ENCODE results near the gene NYAP1.
"Not testable (repeated sequence)": the region's sequence is repeated elsewhere in the genome, so short reads cannot be mapped to it uniquely, and the experiment has no call there.

The NYAP1 gene

DNA sequence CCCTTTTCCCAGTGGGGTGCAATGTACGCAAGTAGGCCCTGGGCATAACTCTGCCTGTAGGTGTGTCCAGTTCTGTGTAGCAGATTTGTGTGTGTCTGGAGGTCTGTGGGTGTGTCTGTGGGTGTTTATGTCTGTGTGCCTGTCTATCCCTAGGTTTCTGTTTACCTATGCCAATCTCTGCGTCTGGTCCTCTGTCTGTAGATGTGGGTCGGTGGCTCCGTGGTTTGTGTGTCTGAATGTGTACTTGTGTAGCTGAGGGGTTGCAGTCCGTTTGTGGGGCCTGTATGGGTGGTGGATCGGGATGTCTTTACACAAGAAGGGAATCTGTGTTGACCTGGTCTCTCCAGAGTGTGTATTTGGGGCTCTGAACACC, 932 bp downstream of the NYAP1 start:
- no peak for DNase-seq

- no peak for DNase-seq
These were observed 1.7 kb downstream of the NYAP1 start for GRCh38 chr7:100485471-100485876.

- no peak for DNase-seq
These were observed 2.4 kb downstream of the NYAP1 start for GRCh38 chr7:100486111-100486636.

- no peak for DNase-seq
These were observed 3.2 kb downstream of the NYAP1 start for GRCh38 chr7:100486753-100487446.

- DNase-seq, result no peak
These were observed 4.8 kb downstream of the NYAP1 start for GRCh38 chr7:100488333-100489095.

GRCh38 chr7:100489121-100489520, 5.4 kb downstream of the NYAP1 start:
- DNase-seq, result no peak

GRCh38 chr7:100489824-100490223, 6.1 kb downstream of the NYAP1 start:
- peak; percentile 21 for DNase-seq

DNA sequence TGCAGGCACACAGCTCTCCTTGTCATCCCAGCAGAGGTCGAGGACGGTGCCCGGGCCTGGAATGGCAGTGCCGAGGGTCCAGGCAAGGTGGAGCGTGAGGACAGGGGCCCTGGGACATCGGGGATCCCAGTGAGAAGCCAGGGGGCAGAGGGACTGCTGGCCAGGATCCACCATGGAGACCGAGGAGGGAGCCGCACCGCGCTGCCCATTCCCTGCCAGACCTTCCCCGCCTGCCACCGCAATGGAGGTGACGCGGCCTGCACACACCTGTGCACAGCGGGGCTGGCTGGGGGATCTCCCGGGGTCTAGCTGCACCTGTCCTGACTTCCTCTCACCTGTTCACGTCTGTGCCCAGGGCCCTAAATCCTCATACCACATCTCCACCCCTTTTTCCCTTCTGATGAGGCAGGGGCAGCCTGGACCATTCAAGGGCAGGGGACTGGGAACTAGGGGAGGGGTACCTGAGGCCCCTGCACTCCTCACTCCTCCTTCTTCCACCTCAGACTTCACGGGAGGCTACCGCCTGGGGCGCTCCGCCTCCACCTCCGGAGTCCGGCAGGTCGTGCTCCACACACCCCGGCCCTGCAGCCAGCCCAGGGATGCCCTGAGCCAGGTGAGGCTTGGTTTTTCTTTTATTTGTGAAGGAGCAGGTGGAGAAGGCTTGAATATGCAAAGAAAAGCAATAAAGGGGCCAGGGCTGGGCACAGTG, 6.9 kb downstream of the NYAP1 start:
- DNase-seq, result no peak

DNA sequence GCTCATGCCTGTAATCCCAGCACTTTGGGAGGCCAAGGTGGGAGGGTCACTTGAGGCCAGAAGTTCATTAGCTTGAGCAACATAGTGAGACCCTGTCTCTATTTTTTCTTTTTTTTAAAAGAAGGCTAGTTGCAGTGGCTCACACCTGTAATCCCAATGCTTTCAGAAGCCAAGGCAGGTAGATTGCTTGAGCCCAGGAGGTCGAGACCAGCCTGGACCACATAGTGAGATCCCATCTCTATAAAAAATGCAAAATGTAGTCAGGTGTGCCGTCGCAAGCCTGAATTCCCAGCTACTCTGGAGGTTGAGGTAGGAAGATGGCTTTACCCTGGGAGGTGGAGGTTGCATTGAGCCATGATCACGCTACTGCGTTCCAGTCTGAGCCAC, 7.5 kb downstream of the NYAP1 start:
- no peak for DNase-seq

GRCh38 chr7:100492738-100493475, 9.2 kb downstream of the NYAP1 start:
- no peak for DNase-seq

- DNase-seq, result no peak
These were observed 9.9 kb downstream of the NYAP1 start for GRCh38 chr7:100493476-100494264.

- no peak for DNase-seq
These were observed 12.8 kb downstream of the NYAP1 start for GRCh38 chr7:100496509-100496908.

GRCh38 chr7:100500743-100501142, 17.0 kb downstream of the NYAP1 start:
- not testable (repeated sequence) for DNase-seq

DNA sequence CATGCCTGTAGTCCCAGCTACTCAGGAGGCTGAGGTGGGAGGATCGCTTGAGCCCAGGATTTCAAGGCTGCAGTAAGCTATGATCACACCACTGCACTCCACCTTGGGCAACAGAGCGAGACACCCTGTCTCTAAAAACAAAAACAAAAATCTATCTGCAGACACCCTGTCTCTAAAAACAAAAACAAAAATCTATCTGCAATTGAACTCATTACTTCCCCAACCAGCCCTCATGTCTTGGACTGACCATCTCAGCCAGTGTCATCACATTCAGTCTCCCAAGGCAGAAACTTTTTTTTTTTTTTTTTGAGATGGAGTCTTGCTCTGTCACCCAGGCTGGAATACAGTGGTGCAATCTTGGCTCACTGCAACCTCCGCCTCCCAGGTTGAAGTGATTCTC, 20.3 kb downstream of the NYAP1 start:
- not testable (repeated sequence) for DNase-seq

DNA sequence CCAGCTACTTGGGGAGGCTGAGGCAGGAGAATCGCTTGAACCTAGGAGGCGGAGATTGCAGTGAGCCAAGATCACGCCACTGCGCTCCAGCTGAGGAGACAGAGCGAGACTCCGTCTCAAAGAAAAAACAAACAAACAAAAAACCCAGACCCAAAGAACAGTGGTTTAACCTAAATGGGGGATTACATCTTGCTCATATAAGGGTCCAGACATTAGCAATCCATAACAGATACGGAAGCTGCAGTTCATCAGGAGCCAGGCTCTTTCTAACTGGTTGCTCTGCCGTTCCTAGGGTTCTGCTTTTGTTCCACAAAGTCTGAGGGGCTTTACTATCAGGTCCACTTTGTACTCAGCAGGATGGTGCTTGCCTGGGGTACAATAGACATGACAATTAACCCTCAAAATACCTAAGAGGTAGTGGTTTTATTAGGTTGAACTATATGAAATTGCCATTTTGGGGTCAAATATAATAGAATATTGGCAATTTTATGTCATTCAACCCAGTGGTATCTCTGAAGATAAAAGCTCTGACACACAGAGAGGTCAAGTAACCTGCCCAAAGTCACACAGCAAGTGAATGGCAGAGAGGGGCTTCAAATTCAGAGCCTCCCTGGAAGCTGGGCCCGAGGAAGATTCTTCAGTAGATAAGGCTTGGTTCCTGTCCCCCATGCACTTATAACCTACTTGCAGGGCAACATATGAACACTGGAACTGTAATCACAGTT, 21.3 kb downstream of the NYAP1 start:
- DNase-seq, result no peak

DNA sequence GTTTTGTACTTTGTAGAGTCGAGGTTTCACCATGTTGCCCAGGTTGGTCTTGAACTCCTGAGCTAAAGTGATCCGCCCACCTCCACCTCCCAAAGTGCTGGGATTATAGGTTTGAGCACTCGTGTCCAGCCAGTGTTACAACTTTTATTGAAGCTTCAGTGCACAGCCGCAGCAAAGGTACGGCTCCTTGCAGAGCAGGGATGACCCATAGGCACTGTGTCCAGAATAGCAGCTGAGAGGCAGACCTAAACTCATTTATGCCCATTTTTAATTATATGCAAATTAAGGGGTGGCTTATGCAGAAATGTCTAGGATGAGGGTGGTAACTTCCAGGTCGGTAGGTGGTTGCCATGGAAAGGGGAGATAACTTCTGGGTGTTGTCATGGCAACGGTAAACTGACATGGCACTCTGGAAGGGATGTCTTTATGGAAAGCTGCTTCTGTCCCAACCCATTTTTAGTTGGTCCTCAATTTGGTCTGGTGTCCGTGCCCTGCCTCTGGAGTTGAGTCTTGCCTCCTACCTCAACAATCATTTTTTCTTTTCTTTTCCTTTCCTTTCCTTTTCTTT, 22.7 kb downstream of the NYAP1 start:
- no peak for DNase-seq

- no peak for DNase-seq
These were observed 25.5 kb downstream of the NYAP1 start for GRCh38 chr7:100509231-100509630.

- no peak for DNase-seq
These were observed 26.9 kb downstream of the NYAP1 start for GRCh38 chr7:100510437-100511239.

DNA sequence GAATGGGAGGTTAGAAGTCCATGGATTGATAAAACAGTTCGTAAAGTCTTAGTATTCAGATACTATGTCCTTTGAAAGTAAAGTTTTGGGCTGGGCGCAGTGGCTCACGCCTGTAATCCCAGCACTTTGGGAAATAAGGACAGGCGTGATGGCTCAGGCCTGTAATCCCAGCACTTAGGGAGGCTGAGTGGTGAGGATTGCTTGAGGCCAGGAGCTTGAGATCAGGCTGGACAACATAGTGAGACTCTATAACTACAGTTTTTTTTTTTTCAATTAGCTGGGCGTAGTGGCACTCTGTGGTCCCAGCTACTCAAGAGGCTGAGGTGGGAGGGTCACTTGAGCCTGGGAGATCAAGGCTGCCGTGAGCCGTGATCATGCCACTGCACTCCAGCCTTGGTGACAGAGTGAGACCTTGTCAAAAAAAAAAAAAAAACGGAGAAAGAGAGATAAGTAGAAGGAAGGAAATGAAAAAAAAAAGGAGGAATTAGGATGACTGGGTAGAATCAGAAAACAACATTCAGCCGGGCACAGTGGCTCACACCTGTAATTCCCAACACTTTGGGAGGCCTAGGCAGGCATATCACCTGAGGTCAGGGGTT, 29.6 kb downstream of the NYAP1 start:
- DNase-seq, result no peak

GRCh38 chr7:100515072-100515532, 31.4 kb downstream of the NYAP1 start:
- DNase-seq, result no peak

All from amniotic stem cell (primary cell).